Body of pancreas (tissue), 4 donors: ENCODE results near the gene JADE1.

ENCODE experiments used
- POLR2A ChIP-seq, 3 donors: fragments of 450-650 bp; IDR thresholded peaks; one replicate each; pipeline ENCODE4 v1.6.1; 2016; ENCODE audit warnings: antibody characterized with exemption in 3 of 3, mild to moderate bottlenecking in 2 of 3
- TF ChIP-seq, protein P1 (sequence below), 7 experiments: fragments of 450-650 bp in 4 of 7; fragments of 200-600 bp in 3 of 7; sonication (generic) in 3 of 7; IDR thresholded peaks; one replicate each; pipeline ENCODE4 v1.5.1; 2016 to 2019; ENCODE audit warnings: antibody characterized with exemption in 7 of 7

DNA sequence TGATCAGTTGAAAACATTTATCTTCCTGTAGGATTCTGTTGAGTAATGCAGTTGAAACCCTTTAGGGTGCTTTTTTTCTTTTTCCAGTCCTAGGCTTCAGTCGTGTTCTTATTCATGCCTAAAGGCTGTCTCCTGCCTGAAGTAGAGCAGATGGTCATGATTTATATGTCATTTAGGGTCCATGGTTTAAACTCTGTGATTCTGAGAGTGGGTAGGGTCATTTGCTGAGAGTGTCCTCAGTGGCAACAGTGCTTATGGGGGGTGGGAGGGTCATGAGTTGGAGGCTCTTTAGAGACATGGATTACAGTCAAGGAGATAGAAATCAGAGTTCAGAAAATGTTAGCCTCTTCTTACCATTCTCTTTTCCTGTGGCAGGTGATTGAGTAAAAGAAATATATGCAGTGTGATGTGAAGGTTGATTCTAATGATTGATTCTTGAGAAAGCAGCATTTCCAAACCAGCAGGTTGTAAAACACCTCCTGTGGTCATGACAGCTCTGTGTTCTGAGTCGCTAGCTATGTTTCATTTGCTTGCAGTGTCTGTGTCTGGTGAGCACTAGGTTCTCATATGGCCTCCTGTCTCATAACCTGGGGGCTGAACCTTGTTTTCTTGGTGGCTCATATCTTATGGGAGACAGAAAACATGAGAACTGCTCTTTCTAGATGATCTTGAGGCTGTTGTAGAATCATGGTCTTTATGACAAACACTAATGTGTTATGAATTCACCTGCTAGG lies 60.4 kb downstream of the JADE1 start:
- TF ChIP-seq, protein P1, sequence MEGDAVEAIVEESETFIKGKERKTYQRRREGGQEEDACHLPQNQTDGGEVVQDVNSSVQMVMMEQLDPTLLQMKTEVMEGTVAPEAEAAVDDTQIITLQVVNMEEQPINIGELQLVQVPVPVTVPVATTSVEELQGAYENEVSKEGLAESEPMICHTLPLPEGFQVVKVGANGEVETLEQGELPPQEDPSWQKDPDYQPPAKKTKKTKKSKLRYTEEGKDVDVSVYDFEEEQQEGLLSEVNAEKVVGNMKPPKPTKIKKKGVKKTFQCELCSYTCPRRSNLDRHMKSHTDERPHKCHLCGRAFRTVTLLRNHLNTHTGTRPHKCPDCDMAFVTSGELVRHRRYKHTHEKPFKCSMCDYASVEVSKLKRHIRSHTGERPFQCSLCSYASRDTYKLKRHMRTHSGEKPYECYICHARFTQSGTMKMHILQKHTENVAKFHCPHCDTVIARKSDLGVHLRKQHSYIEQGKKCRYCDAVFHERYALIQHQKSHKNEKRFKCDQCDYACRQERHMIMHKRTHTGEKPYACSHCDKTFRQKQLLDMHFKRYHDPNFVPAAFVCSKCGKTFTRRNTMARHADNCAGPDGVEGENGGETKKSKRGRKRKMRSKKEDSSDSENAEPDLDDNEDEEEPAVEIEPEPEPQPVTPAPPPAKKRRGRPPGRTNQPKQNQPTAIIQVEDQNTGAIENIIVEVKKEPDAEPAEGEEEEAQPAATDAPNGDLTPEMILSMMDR (IDR thresholded peaks at IDR 0.05): no peak
- no peak for TF ChIP-seq POLR2A (IDR thresholded peaks at IDR 0.05)
